HG02852 (cell line): ENCODE results near the gene KIF9.
"Not testable (repeated sequence)": the region's sequence is repeated elsewhere in the genome, so short reads cannot be mapped to it uniquely, and the experiment has no call there.

ENCODE experiments used
- ATAC-seq: cut with Tn5 transposase; IDR thresholded peaks from one replicate; pipeline ENCODE4 v1.9.1; 2021; ENCODE audit warnings: mild to moderate bottlenecking, moderate library complexity; ENCODE audit not compliant: unreplicated experiment

Gene KIF9

GRCh38 chr3:47295322-47295721 lies 12.7 kb upstream of the KIF9 start:
- no peak for ATAC-seq

- ATAC-seq, result no peak
These were observed 11.8 kb upstream of the KIF9 start for GRCh38 chr3:47294392-47294791.

- no peak for ATAC-seq
These were observed 11.2 kb upstream of the KIF9 start for GRCh38 chr3:47293822-47294221.

GRCh38 chr3:47291754-47292420 lies 9.3 kb upstream of the KIF9 start:
- ATAC-seq, result not testable (repeated sequence)

GRCh38 chr3:47291158-47291753 lies 8.7 kb upstream of the KIF9 start:
- ATAC-seq, result no peak

GRCh38 chr3:47288966-47289910 lies 6.6 kb upstream of the KIF9 start:
- ATAC-seq, result no peak

- ATAC-seq, result no peak
These were observed 1.2 kb upstream of the KIF9 start for GRCh38 chr3:47283591-47284364.

- no peak for ATAC-seq
These were observed 566 bp upstream of the KIF9 start for GRCh38 chr3:47283193-47283537.

GRCh38 chr3:47280519-47280918 lies 2.1 kb downstream of the KIF9 start:
- no peak for ATAC-seq

GRCh38 chr3:47276558-47276957 lies 6.0 kb downstream of the KIF9 start:
- ATAC-seq, result no peak

GRCh38 chr3:47274652-47275051 lies 7.9 kb downstream of the KIF9 start:
- ATAC-seq, result no peak

- ATAC-seq, result no peak
These were observed 9.0 kb downstream of the KIF9 start for GRCh38 chr3:47273564-47273963.

GRCh38 chr3:47270526-47270925 lies 12.1 kb downstream of the KIF9 start:
- ATAC-seq, result no peak

GRCh38 chr3:47267490-47267824 lies 15.1 kb downstream of the KIF9 start:
- no peak for ATAC-seq

- ATAC-seq, result no peak
These were observed 15.7 kb downstream of the KIF9 start for GRCh38 chr3:47266709-47267489.

- no peak for ATAC-seq
These were observed 16.7 kb downstream of the KIF9 start for GRCh38 chr3:47265725-47266428.

GRCh38 chr3:47265008-47265407 lies 17.6 kb downstream of the KIF9 start:
- no peak for ATAC-seq

- no peak for ATAC-seq
These were observed 21.3 kb downstream of the KIF9 start for GRCh38 chr3:47261301-47261700.

- no peak for ATAC-seq
These were observed 22.0 kb downstream of the KIF9 start for GRCh38 chr3:47260605-47261004.

- no peak for ATAC-seq
These were observed 23.5 kb downstream of the KIF9 start for GRCh38 chr3:47259114-47259513.
